GM21576 (cell line): ENCODE measurements around the gene SELPLG.
A peak's percentile ranks its signal among the peaks of the same experiment; 100 is the strongest.
"Not testable (repeated sequence)": the region's sequence is repeated elsewhere in the genome, so short reads cannot be mapped to it uniquely, and the experiment has no call there.

Experiments
- ATAC-seq: cut with Tn5 transposase; IDR thresholded peaks from one replicate; pipeline ENCODE4 v1.9.1; 2021; ENCODE audit warnings: mild to moderate bottlenecking, moderate library complexity; ENCODE audit not compliant: unreplicated experiment

The SELPLG gene

GRCh38 chr12:108638997-108639822 lies 5.5 kb upstream of the SELPLG start:
- ATAC-seq = no peak

GRCh38 chr12:108638141-108638827 lies 4.6 kb upstream of the SELPLG start:
- ATAC-seq = no peak

GRCh38 chr12:108637222-108637971 lies 3.7 kb upstream of the SELPLG start:
- ATAC-seq = no peak

- ATAC-seq = no peak
Observed at GRCh38 chr12:108635997-108636808, 2.5 kb upstream of the SELPLG start.

- peak; percentile 44 for ATAC-seq
Observed at GRCh38 chr12:108635201-108635996, 1.7 kb upstream of the SELPLG start.

GRCh38 chr12:108634341-108634751 lies 652 bp upstream of the SELPLG start:
- no peak for ATAC-seq

- ATAC-seq = no peak
Observed at GRCh38 chr12:108633081-108633533, 587 bp downstream of the SELPLG start.

GRCh38 chr12:108631261-108631660 lies 2.4 kb downstream of the SELPLG start:
- not testable (repeated sequence) for ATAC-seq

- no peak for ATAC-seq
Observed at GRCh38 chr12:108630481-108631207, 3.0 kb downstream of the SELPLG start.

GRCh38 chr12:108629824-108630476 lies 3.7 kb downstream of the SELPLG start:
- ATAC-seq = no peak

- ATAC-seq = no peak
Observed at GRCh38 chr12:108629151-108629550, 4.5 kb downstream of the SELPLG start.

- ATAC-seq = no peak
Observed at GRCh38 chr12:108627134-108627920, 6.4 kb downstream of the SELPLG start.

GRCh38 chr12:108625228-108625627 lies 8.5 kb downstream of the SELPLG start:
- ATAC-seq = no peak

GRCh38 chr12:108623577-108623976 lies 10.1 kb downstream of the SELPLG start:
- ATAC-seq = no peak

GRCh38 chr12:108622921-108623514 lies 10.7 kb downstream of the SELPLG start:
- ATAC-seq = no peak

- no peak for ATAC-seq
Observed at GRCh38 chr12:108622421-108622820, 11.3 kb downstream of the SELPLG start.

GRCh38 chr12:108621161-108621560 lies 12.5 kb downstream of the SELPLG start:
- ATAC-seq = no peak
